ENCODE measurements around the gene CCDC12. TPM values are rescaled to one million over a fixed set of nuclear protein-coding genes. Genes with fewer than 3 reads are reported as not detected.
A peak's percentile ranks its signal among the peaks of the same experiment; 100 is the strongest.

CCDC12 gene
- total RNA-seq, 4 donors from 2014 or later: 4.1 to 92.0 (median 41.2) TPM

GRCh38 chr3:46932455-46933225 is 43.9 kb downstream of the CCDC12 start:
- Histone ChIP-seq H3K27ac (peak overlapping the region; percentile 75 to 93), H3K9me3 (no peaks in the 10 kb centered on the region), H3K36me3 (no peaks in the 10 kb centered on the region), H3K27me3 (no peaks in the 10 kb centered on the region), H3K4me1 (peaks cover 14 to 55% of the 10 kb centered on the region in 2 donors), H3K4me3 (no peak overlapping the region)
- TF ChIP-seq CTCF (IDR thresholded peaks at IDR 0.05): no peak
- no peak for TF ChIP-seq POLR2A (IDR thresholded peaks at IDR 0.05)
- DNase-seq: no peak
- intact Hi-C loops (cut with DNase I; ENCODE audit: low total_unique reads): no loop called here

GRCh38 chr3:46931631-46932331 is 44.8 kb downstream of the CCDC12 start:
- Histone ChIP-seq H3K4me1 (peaks cover 14 to 55% of the 10 kb centered on the region in 2 donors), H3K9me3 (no peaks in the 10 kb centered on the region), H3K27ac (peak overlapping the region; percentile 75 to 93), H3K4me3 (no peak overlapping the region), H3K27me3 (no peaks in the 10 kb centered on the region), H3K36me3 (no peaks in the 10 kb centered on the region)
- intact Hi-C loops (cut with DNase I; ENCODE audit: low total_unique reads): no loop called here
- DNase-seq: peak in 1 of 2 donors; percentile 67
- TF ChIP-seq POLR2A (IDR thresholded peaks at IDR 0.05): no peak
- TF ChIP-seq CTCF (IDR thresholded peaks at IDR 0.05): no peak

GRCh38 chr3:46930945-46931403 is 45.6 kb downstream of the CCDC12 start:
- TF ChIP-seq POLR2A (IDR thresholded peaks at IDR 0.05): no peak
- TF ChIP-seq CTCF (IDR thresholded peaks at IDR 0.05): no peak
- Histone ChIP-seq H3K27ac (peak overlapping the region; percentile 75 to 93), H3K4me3 (no peak overlapping the region), H3K36me3 (no peaks in the 10 kb centered on the region), H3K9me3 (no peaks in the 10 kb centered on the region), H3K27me3 (no peaks in the 10 kb centered on the region), H3K4me1 (peaks cover 14 to 55% of the 10 kb centered on the region in 2 donors)
- intact Hi-C loops (cut with DNase I; ENCODE audit: low total_unique reads): no loop called here
- DNase-seq: no peak

- DNase-seq: no peak
- TF ChIP-seq CTCF (IDR thresholded peaks at IDR 0.05) (no peak), POLR2A (IDR thresholded peaks at IDR 0.05) (no peak)
- peaks cover 14 to 50% of the 10 kb centered on the region in 2 donors for H3K4me1 ChIP-seq
Measured at GRCh38 chr3:46930166-46930944, 46.2 kb downstream of the CCDC12 start.

More at GRCh38 chr3:46930166-46930944, 46.2 kb downstream of the CCDC12 start:
- peak overlapping the region; percentile 75 to 93 for H3K27ac ChIP-seq
- H3K4me3 ChIP-seq: no peak overlapping the region
- intact Hi-C loops (cut with DNase I; ENCODE audit: low total_unique reads): no loop called here
- H3K27me3 ChIP-seq: no peaks in the 10 kb centered on the region
- H3K9me3 ChIP-seq: no peaks in the 10 kb centered on the region
- no peaks in the 10 kb centered on the region for H3K36me3 ChIP-seq

Data from uterus (tissue), 4 donors.